Left forelimb (tissue), 1 donor: Measurements from ENCODE around the gene TCEAL8.
"Not testable (repeated sequence)": the region's sequence is repeated elsewhere in the genome, so short reads cannot be mapped to it uniquely, and the experiment has no call there.

ENCODE experiments used
- DNase-seq: peaks from one replicate; pipeline ENCODE4 v3.0.0-alpha.2; 2018; ENCODE audit warnings: low spot score

Gene TCEAL8

GRCh38 chrX:103254921-103255493, at the start of gene TCEAL8:
TCEAL8 (minus strand) TSS chrX:103255155; CDS start chrX:103253979, 1,176 bp downstream.
- DNase-seq: peak; percentile 76

- no peak for DNase-seq
These were observed 49.8 kb upstream of the TCEAL8 start for GRCh38 chrX:103304705-103305104.

- no peak for DNase-seq
These were observed 38.2 kb upstream of the TCEAL8 start for GRCh38 chrX:103293118-103293517.

- DNase-seq: no peak
These were observed 24.7 kb upstream of the TCEAL8 start for GRCh38 chrX:103279624-103280023.

GRCh38 chrX:103276581-103277002, 21.6 kb upstream of the TCEAL8 start, which contains the start of gene TCEAL5:
TCEAL5 (minus strand) TSS chrX:103276750; CDS start chrX:103274563, 2,187 bp downstream.
- peak; percentile 65 for DNase-seq

- no peak for DNase-seq
These were observed 21.1 kb upstream of the TCEAL8 start for GRCh38 chrX:103275947-103276567.

DNA sequence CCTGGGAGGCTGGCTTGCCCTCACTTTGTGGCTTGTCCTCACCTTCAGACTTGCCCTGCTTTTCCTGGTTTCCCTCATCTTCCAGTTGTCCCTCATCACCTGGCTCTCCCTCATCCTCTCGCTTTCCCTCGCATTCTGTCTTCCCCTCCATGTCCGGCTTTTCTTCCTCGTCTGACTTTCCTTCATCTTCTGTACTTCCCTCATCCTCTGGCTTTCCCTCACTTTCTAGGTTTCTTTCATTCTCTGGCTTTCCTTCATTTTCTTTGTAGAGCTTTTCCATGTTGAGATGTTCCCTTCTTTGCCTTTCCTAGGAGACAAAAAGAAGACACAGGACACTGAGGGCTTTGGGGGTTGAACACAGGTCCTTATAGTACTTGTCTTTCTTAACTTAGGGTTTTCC, 19.3 kb upstream of the TCEAL8 start:
- DNase-seq: no peak

DNA sequence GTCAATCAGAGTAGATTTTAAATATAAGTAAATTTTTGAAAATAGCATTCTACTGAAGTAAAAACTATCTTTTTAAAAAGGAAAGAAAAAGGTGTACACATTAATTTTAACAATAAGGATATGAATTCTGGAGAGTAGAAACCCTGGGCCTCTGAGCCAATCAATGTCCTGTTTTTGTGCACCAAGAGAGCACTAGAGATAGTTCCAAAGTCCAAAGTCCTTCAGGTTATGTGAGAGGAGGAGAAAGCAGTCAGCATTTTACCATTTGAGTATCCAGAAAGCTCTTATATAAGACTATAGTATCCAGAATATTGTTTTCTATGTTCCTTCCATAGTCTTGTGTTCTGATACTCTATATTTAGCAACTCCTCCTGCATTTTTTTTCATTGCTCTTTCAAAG, 3.3 kb upstream of the TCEAL8 start:
- DNase-seq: no peak

- no peak for DNase-seq
These were observed 1.7 kb upstream of the TCEAL8 start for GRCh38 chrX:103256651-103257050.

- peak; percentile 71 for DNase-seq
These were observed 657 bp downstream of the TCEAL8 start for GRCh38 chrX:103254171-103254824.

DNA sequence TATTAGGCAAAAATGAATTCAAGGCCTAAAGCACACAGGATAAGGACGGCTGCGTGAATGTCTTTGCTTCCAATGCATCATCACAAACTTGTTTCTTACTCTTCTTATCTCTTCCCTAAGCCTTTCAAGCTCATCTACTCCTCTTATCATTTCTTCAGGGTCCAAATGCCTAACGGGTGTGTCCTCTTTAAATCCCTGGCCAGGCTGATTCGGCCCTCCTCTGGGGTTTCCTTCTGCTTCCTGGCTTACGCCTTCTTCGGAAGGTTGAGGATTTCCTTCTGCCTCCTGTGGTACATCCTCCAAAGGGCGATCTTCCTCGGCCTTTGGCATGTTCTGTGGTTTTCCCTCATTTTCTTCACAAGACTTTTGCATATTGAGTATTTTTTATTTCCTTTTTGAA, 1.3 kb downstream of the TCEAL8 start:
- no peak for DNase-seq

DNA sequence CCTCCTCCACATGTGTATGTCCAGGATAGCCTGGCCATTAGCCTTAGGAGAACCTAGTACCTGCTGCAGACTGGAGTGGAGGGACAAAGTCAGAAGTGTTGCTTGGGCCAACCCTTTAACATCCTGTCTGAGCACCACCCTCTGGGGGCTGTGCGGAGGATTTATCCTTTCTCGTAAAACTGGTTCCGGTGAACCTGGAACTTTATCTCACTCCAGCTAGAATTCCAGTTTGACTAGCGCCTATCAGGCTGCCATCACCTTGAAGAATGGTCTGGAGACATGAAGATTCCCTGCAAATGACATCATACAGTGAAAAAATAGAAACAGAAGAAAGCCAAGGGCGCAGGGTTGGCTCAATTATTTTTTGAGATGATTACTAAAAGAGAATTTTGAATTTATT, 4.0 kb downstream of the TCEAL8 start:
- no peak for DNase-seq

- DNase-seq: no peak
These were observed 5.2 kb downstream of the TCEAL8 start for GRCh38 chrX:103249805-103250204.

GRCh38 chrX:103248553-103248952, 6.4 kb downstream of the TCEAL8 start:
- DNase-seq: no peak

- no peak for DNase-seq
These were observed 14.8 kb downstream of the TCEAL8 start for GRCh38 chrX:103240155-103240554.

DNA sequence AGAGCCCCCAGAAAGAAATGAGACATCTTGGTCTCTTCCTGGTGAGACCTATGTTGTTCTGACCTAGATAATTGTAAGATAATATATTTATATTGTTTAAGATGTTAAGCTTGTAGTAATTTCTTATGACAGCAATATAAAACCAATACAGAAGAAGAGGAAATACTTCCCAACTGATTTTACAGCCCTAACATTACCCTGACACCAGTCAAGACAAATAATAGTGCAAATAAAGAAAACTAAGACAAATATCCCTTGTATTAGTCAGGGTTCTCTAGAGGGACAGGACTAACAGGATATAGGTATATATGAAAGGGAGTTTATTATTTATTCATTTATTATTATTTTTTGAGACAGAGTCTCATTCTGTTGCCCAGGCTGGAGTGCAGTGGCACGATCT, 18.7 kb downstream of the TCEAL8 start:
- DNase-seq: no peak

DNA sequence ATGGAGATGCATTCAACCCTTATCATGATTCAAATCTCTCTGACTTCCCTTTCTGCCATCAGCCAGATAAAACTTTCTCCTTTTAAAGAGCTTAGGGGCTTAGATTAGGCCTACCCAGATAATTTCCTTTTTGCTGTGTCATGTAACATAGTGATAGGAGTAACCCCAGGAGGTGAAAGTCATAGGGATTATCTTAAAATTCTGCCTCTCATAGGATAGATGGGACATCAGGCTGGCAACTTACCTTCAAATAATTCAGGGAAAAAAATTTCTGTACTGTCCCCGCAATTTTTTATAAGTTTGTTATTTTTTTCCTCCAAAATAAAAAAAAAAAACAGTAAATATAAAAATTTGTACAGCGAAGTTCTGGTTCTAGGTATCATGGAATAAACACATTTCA, 19.3 kb downstream of the TCEAL8 start:
- not testable (repeated sequence) for DNase-seq

GRCh38 chrX:103234869-103235268, 20.1 kb downstream of the TCEAL8 start:
- no peak for DNase-seq

- no peak for DNase-seq
These were observed 21.7 kb downstream of the TCEAL8 start for GRCh38 chrX:103233263-103233662.

DNA sequence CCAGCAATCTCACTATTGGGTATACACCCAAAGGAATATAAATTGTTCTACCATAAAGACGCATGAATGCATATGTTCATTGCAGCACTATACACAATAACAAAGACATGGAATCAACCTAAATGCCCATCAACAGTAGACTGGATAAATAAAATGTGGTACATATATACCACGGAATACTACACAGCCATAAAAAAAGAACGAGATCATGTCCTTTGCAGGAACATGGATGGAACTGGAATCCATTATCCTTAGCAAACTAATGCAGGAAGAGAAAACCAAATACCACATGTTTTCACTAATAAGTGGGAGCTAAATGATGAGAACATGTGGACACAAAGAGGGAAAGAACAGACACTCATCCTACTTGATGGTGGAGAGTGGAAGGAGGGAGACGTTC, 29.0 kb downstream of the TCEAL8 start:
- not testable (repeated sequence) for DNase-seq

DNA sequence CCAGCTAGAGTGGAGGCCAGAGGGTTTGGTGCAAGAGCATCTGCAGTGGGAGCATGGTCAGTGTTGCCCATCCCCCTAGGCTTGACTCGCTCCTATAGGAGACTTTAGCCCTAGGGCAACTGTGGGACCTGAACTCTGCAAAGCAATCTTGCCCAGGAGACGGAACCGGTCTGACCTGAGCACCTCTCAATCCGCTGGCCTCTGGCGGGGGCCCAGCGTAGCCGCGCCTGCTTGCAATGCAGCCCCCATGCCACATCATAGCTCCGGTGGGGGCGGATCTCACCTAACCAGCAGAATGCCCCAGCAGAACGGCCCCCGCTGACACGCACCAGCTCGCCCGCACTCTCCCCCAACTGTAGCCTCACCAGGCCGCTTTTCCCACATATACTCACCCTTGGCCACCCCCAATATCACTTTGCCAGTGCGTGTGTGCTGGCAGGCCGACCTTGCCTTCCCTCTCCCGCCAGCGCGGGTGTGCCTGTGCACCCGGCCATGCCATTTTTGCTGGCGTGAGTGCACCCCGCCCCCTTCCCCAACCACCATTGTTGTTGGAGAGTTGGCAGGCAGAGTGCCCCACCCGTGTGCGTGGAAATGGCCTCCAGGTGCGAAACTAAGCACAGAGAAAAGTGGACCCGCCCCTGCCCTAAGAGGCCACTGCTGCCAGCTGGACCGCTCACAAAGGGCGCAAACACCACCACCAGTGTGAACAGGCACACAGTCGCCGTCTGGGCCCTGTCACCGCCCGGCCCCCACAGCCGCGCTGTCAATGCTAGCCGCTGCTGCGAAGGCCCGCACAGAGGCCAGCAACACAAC, 34.2 kb downstream of the TCEAL8 start:
- no peak for DNase-seq

DNA sequence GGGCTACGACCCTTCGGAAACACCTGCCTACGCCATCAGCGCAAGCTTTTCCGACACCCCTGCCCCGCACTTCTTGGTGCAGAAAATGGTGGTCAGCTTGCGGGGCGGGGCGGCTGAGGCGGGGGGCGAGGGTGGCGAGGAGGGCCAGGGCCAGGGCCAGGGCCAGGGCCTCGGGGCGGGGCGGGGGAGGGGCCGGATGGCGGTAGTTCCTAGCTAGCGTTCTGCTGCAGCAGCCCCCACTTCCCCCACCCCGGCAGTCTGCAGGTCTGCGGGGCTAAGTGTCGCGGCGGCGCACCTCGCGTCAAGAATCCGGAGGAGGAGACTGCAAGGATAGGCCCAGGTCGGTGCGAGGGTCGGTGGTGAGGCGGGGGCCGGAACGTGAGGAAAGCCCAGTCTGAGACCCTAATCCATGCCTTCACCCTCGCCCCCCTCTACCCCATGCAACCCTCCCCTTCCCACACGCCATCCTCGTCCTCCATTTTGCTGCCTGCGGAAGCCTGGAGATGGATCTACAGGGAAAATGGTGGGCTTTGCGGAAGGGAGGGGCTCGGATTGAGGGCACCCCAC, 39.4 kb downstream of the TCEAL8 start:
- DNase-seq: peak; percentile 68
